ENCODE results near the gene GRIK4. TPM values are rescaled to one million over a fixed set of nuclear protein-coding genes. Genes with fewer than 3 reads are reported as not detected.

The GRIK4 gene
- total and polyA plus RNA-seq, 2 donors (not counting 3 experiments of a cell fraction or from before 2014, with no cell fraction given): 0.81 to 1.6 TPM

DNA sequence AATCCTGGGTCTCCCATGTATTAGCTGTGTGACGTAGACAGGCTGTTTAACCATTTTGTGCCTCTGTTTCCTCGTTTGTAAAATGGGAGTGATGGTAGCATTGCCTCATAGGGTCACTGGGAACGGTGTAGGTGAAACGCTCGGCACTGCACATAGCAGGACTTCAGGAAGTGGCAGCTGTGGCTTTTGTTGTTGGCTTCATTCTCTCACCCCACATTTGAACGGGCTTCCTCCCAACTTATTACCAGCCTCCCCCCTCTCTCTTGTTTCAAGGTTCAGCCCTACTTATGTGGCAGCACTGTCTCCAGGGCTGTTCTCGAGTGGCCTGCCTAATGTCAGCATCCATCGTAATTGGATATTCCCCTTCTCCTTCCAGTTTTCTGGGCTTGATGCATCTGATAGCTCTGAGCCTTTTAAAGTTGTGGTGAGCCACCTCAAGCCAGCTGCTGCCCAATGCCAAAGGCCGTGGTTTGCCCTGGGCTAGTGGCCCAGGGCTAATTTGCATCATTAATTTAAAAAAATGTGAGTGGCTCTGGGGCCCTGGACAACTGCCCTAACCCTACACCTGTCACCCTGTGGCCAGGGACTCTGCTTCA is 294.5 kb downstream of the GRIK4 start:
- intact Hi-C loops (cut with micrococcal nuclease): loop anchor here (2.0 to 10.0 kb wide), 2 partner anchors 25 to 149 kb away; no protein-coding TSS in a partner anchor

More for the DNA sequence above, 294.5 kb downstream of the GRIK4 start:
- no peaks in the 10 kb centered on the region for H3K79me2 ChIP-seq (ENCODE audit: control insufficient read depth, insufficient read depth, low read length)
- H3K9me3 ChIP-seq (replicated peaks; ENCODE audit: control insufficient read depth, insufficient read depth, low read length): no peaks in the 10 kb centered on the region
- H3K4me1 ChIP-seq (ENCODE audit: control insufficient read depth, extremely low read depth, insufficient read depth, low read length): peaks cover 8% of the 10 kb centered on the region
- no peak overlapping the region for H2AFZ ChIP-seq (ENCODE audit: low read depth, low read length)
- ChIA-PET CTCF (interaction anchor here (0.7 to 1.9 kb wide), 3 partner anchors 32 to 295 kb away, joined by 3 to 7 read pairs (median 4); partner anchors contain the start of gene GRIK4), POLR2A (no interaction called here)
- H3K27me3 ChIP-seq (ENCODE audit: control insufficient read depth in 2 of 2, insufficient read depth in 2 of 2, low read length in 2 of 2): no peaks in the 10 kb centered on the region
- H3K9ac ChIP-seq (replicated peaks; ENCODE audit: extremely low read depth, insufficient read depth, low read length): no peak overlapping the region
- no peaks in the 10 kb centered on the region for H4K20me1 ChIP-seq (replicated peaks; ENCODE audit: control insufficient read depth, extremely low read depth, insufficient read depth, low read length)
- TF ChIP-seq GATA2 (IDR thresholded peaks at IDR 0.05; ENCODE audit: insufficient read depth, insufficient read length, low read depth, low read length) (no peak), EZH2 (IDR thresholded peaks at IDR 0.05; ENCODE audit: borderline replicate concordance, low read depth, low read length, severe bottlenecking) (no peak), POLR2AphosphoS5 (IDR thresholded peaks at IDR 0.05; ENCODE audit: insufficient read depth, low read depth, low read length) (no peak), POLR2A (IDR thresholded peaks at IDR 0.05; ENCODE audit: low read depth, low read length) (no peak), MYC (IDR thresholded peaks at IDR 0.05; ENCODE audit: low read depth, low read length) (no peak), JUN (IDR thresholded peaks at IDR 0.05; ENCODE audit: borderline replicate concordance, insufficient read depth, insufficient read length, low read depth) (no peak), FOS (IDR thresholded peaks at IDR 0.05; ENCODE audit: borderline replicate concordance, insufficient read depth, low read length) (no peak)
- TF ChIP-seq, protein P1, sequence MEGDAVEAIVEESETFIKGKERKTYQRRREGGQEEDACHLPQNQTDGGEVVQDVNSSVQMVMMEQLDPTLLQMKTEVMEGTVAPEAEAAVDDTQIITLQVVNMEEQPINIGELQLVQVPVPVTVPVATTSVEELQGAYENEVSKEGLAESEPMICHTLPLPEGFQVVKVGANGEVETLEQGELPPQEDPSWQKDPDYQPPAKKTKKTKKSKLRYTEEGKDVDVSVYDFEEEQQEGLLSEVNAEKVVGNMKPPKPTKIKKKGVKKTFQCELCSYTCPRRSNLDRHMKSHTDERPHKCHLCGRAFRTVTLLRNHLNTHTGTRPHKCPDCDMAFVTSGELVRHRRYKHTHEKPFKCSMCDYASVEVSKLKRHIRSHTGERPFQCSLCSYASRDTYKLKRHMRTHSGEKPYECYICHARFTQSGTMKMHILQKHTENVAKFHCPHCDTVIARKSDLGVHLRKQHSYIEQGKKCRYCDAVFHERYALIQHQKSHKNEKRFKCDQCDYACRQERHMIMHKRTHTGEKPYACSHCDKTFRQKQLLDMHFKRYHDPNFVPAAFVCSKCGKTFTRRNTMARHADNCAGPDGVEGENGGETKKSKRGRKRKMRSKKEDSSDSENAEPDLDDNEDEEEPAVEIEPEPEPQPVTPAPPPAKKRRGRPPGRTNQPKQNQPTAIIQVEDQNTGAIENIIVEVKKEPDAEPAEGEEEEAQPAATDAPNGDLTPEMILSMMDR (IDR thresholded peaks at IDR 0.05; ENCODE audit: extremely low read depth in 1 of 2, insufficient read depth in 1 of 2, low read depth in 1 of 2, low read length in 2 of 2): no peak
- TF ChIP-seq, protein P2, sequence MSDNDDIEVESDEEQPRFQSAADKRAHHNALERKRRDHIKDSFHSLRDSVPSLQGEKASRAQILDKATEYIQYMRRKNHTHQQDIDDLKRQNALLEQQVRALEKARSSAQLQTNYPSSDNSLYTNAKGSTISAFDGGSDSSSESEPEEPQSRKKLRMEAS (IDR thresholded peaks at IDR 0.05; ENCODE audit: insufficient read depth, insufficient read length): no peak
- no peaks in the 10 kb centered on the region for H3K36me3 ChIP-seq (ENCODE audit: control insufficient read depth in 2 of 2, extremely low read depth in 1 of 2, insufficient read depth in 2 of 2, low read length in 2 of 2)
- H3K27ac ChIP-seq (ENCODE audit: insufficient read depth, low read depth, low read length): no peak overlapping the region
- no peak overlapping the region for H3K4me2 ChIP-seq (ENCODE audit: insufficient read depth, low read length)
- dilution Hi-C loops (cut with MboI; ENCODE audit: extremely low pct_ligation_motif_present, low sequenced_read_pairs): no loop called here
- no peaks in the 10 kb centered on the region for H3K9me1 ChIP-seq (replicated peaks; ENCODE audit: control insufficient read depth, extremely low read depth, insufficient read depth, low read length)
- DNase-seq (ENCODE audit: low read depth, low spot score): no peak
- no peak overlapping the region for H3K4me3 ChIP-seq (replicated peaks in 1 of 3; ENCODE audit: insufficient read depth in 1 of 3, low read depth in 1 of 3, low read length in 3 of 3)
- no TSS peak for BruUV-seq (replicated peaks)
- no peak for FAIRE-seq
